GM12891 (cell line): Measurements from ENCODE around the gene CHMP1A.
A peak's percentile ranks its signal among the peaks of the same experiment; 100 is the strongest.
"Not testable (repeated sequence)": the region's sequence is repeated elsewhere in the genome, so short reads cannot be mapped to it uniquely, and the experiment has no call there.

Experiments used
- DNase-seq: peaks from one replicate; pipeline ENCODE4 v3.0.0; 2011; ENCODE audit warnings: low spot score; ENCODE audit not compliant: insufficient read length
- FAIRE-seq: peaks from 2 replicates; lab custom pipeline; 2011; peaks lifted over from hg19 to GRCh38; lab: Jason Lieb, UNC
- PAX5 ChIP-seq: IDR thresholded peaks from 2 replicates; pipeline ENCODE4 v1.6.1; 2011; ENCODE audit warnings: low read length, moderate library complexity, mild to moderate bottlenecking; ENCODE audit not compliant: insufficient read depth, severe bottlenecking
- POLR2A ChIP-seq: IDR thresholded peaks from 2 replicates; pipeline ENCODE4 v1.6.1; 2011; ENCODE audit warnings: low read depth, low read length, control low read depth
- POLR2AphosphoS5 ChIP-seq: IDR thresholded peaks from 2 replicates; pipeline ENCODE4 v1.6.1; 2011; ENCODE audit warnings: low read depth, low read length, control low read depth
- POU2F2 ChIP-seq: IDR thresholded peaks from 2 replicates; pipeline ENCODE4 v1.6.1; 2011; ENCODE audit warnings: low read depth, mild to moderate bottlenecking, control low read depth, low read length, moderate library complexity
- SPI1 ChIP-seq: IDR thresholded peaks from 2 replicates; pipeline ENCODE4 v1.6.1; 2011; ENCODE audit warnings: low read depth, low read length, control low read depth
- TAF1 ChIP-seq: IDR thresholded peaks from 2 replicates; pipeline ENCODE4 v1.6.1; 2011; ENCODE audit warnings: low read depth, low read length, control low read depth

The CHMP1A gene

DNA sequence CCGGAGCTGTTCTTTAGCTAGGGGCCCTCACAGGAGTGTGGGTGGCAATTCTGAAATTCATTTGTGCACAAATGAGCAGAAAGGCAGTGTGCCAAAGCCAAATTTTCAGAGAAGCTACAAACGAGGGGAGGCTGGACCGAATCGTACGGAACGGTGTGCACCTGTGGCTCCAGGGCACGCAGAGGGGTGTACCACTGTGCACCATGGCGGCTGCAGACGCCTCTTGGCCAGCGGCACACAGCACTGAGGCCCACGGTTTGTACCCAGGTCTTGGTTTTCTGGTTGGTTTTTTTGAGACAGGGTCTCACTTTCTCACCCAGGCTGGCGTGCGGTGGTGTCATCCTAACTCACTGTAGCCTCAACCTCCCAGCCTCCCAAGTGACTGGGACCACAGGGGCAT lies 14.9 kb downstream of the CHMP1A start:
- DNase-seq (no peak), FAIRE-seq (no peak)

GRCh38 chr16:89641458-89642119 lies 15.9 kb downstream of the CHMP1A start:
- DNase-seq (no peak), FAIRE-seq (no peak)
- TF ChIP-seq POU2F2 (no peak), SPI1 (no peak), PAX5 (no peak), POLR2A (no peak), TAF1 (no peak), POLR2AphosphoS5 (no peak)

More for the DNA sequence above, 14.9 kb downstream of the CHMP1A start:
- TF ChIP-seq POU2F2 = no peak
- no peak for TF ChIP-seq TAF1
- no peak for TF ChIP-seq PAX5
- TF ChIP-seq POLR2A = no peak
- TF ChIP-seq POLR2AphosphoS5 = peak; percentile 53; the same call in 1 of the 2 replicates
- TF ChIP-seq SPI1 = no peak

- TF ChIP-seq SPI1 (no peak), POLR2AphosphoS5 (no peak), POU2F2 (no peak), PAX5 (no peak), POLR2A (no peak), TAF1 (no peak)
- DNase-seq = no peak
- no peak for FAIRE-seq
Measured at GRCh38 chr16:89639385-89639784, 18.1 kb downstream of the CHMP1A start.

DNA sequence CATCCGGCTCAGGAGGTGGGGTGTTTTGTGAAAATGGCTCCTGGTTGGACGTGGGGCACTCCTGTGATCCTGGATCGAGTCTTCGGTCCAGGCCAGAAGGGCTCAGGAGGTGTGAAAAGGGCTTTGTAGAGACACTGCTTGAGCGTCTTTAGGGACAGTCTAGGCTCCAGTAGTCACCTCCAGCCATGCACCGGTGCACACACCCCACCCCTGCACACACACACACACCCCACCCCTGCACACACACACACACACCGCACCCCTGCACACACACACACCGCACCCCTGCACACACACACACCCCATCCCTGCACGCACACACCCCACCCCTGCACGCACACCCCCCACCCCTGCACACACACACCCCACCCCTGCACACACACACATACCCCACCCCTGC lies 19.1 kb downstream of the CHMP1A start:
- DNase-seq (no peak), FAIRE-seq (no peak)
- TF ChIP-seq SPI1 (no peak), TAF1 (no peak), POU2F2 (no peak), PAX5 (no peak), POLR2AphosphoS5 (no peak), POLR2A (no peak)

GRCh38 chr16:89637379-89637778 lies 20.1 kb downstream of the CHMP1A start:
- no peak for FAIRE-seq
- TF ChIP-seq TAF1 = no peak
- no peak for DNase-seq

GRCh38 chr16:89636663-89637062 lies 20.8 kb downstream of the CHMP1A start:
- FAIRE-seq = no peak
- TF ChIP-seq POLR2A = no peak
- DNase-seq = no peak

- not testable (repeated sequence) for FAIRE-seq, DNase-seq
Measured at GRCh38 chr16:89634463-89635385, 22.8 kb downstream of the CHMP1A start.

DNA sequence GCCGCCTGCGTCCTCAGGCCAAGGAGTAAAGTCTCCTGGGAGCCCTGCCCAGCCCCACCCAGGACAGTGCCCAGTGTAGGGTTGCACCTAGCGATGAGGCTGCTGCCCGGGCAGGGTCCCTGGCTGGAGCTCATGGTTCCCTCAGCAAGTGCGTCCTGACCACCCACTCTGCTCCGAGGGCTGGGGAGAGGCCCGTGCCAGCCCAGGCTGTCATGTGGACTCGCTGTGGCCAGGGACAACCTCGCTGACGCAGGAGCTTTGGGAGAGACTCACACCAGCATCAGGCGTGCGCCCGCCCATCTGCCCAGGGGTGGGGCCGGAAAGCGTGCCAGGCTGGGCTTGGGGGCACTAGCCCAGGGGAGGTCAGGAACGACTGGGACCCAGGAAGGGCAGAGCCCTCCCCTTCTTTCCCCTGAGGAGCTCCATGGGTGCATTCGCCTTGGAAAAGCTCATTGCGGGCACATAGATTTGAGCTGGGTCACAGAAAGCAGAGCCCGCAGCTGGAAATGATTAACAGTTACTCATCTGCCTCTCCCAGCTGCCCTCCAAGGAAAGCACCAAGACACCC lies 24.4 kb downstream of the CHMP1A start:
- TF ChIP-seq PAX5 (no peak), POU2F2 (no peak), POLR2A (no peak), SPI1 (no peak), TAF1 (no peak), POLR2AphosphoS5 (no peak)
- FAIRE-seq = no peak
- no peak for DNase-seq

GRCh38 chr16:89629827-89630610 lies 27.5 kb downstream of the CHMP1A start:
- DNase-seq (no peak), FAIRE-seq (no peak)
- no peak for TF ChIP-seq POLR2A
- no peak for TF ChIP-seq PAX5
- no peak for TF ChIP-seq TAF1
